Hepatocyte (in vitro differentiated cells): Measurements from ENCODE around the gene LIN9. TPM values are rescaled to one million over a fixed set of nuclear protein-coding genes. Genes with fewer than 3 reads are reported as not detected.
"Not testable (repeated sequence)": the region's sequence is repeated elsewhere in the genome, so short reads cannot be mapped to it uniquely, and the experiment has no call there.

Experiments used
- DNase-seq: peaks from one replicate; pipeline ENCODE4 v3.0.0-alpha.2; 2016; ENCODE audit warnings: low spot score
- H2AFZ ChIP-seq: fragments of 200-600 bp; sonication (generic); 2 replicates; pipeline ENCODE4 v1.6.0; 2016; ENCODE audit warnings: antibody characterized with exemption, mild to moderate bottlenecking
- H3K27ac ChIP-seq: fragments of 200-600 bp; sonication (generic); 2 replicates; pipeline ENCODE4 v1.5.1; 2016; ENCODE audit warnings: mild to moderate bottlenecking
- H3K27me3 ChIP-seq: fragments of 200-600 bp; sonication (generic); 2 replicates; pipeline ENCODE4 v1.6.1; 2016
- H3K36me3 ChIP-seq: fragments of 200-600 bp; sonication (generic); replicated peaks from 2 replicates; pipeline ENCODE4 v1.5.1; 2016; ENCODE audit warnings: low read depth; ENCODE audit not compliant: insufficient read depth
- H3K4me1 ChIP-seq: fragments of 200-600 bp; sonication (generic); 2 replicates; pipeline ENCODE4 v1.5.1; 2016; ENCODE audit warnings: mild to moderate bottlenecking, moderate library complexity; ENCODE audit not compliant: insufficient read depth
- H3K4me2 ChIP-seq: fragments of 200-600 bp; sonication (generic); 2 replicates; pipeline ENCODE4 v1.6.0; 2016
- H3K4me3 ChIP-seq: fragments of 200-600 bp; sonication (generic); 2 replicates; pipeline ENCODE4 v1.5.1; 2016; ENCODE audit warnings: mild to moderate bottlenecking
- H3K79me2 ChIP-seq: fragments of 200-600 bp; sonication (generic); 2 replicates; pipeline ENCODE4 v1.6.0; 2017; ENCODE audit warnings: mild to moderate bottlenecking
- H3K9me2 ChIP-seq: fragments of 200-600 bp; sonication (generic); replicated peaks from 2 replicates; pipeline ENCODE4 v1.6.0; 2017; ENCODE audit warnings: mild to moderate bottlenecking; ENCODE audit not compliant: insufficient read depth
- H3K9me3 ChIP-seq: fragments of 200-600 bp; sonication (generic); 2 replicates; pipeline ENCODE4 v1.5.1; 2016; ENCODE audit warnings: low read depth, mild to moderate bottlenecking
- H4K20me1 ChIP-seq: fragments of 200-600 bp; sonication (generic); 2 replicates; pipeline ENCODE4 v1.6.0; 2016; ENCODE audit warnings: mild to moderate bottlenecking; ENCODE audit not compliant: insufficient read depth, poor library complexity, severe bottlenecking
- CTCF ChIP-seq: fragments of 200-600 bp; sonication (generic); IDR thresholded peaks from 2 replicates; pipeline ENCODE4 v1.5.1; 2016; ENCODE audit warnings: antibody characterized with exemption, mild to moderate bottlenecking; ENCODE audit not compliant: poor library complexity
- EZH2 ChIP-seq: fragments of 200-600 bp; sonication (generic); IDR thresholded peaks from 2 replicates; pipeline ENCODE4 v1.6.1; 2016; ENCODE audit warnings: antibody characterized with exemption, mild to moderate bottlenecking, borderline replicate concordance
- EZH2phosphoT487 ChIP-seq: fragments of 200-600 bp; sonication (generic); IDR thresholded peaks from one replicate; pipeline ENCODE4 v1.6.1; 2018; ENCODE audit warnings: antibody characterized with exemption, mild to moderate bottlenecking, low read depth, moderate library complexity; ENCODE audit not compliant: unreplicated experiment, severe bottlenecking
- WGBS: methylation state at CpG from one replicate; pipeline ENCODE4 v1.1.6; 2016; ENCODE audit warnings: low lambda C conversion rate; ENCODE audit errors: missing lambda C conversion rate; 5-methylcytosine and 5-hydroxymethylcytosine counted together
- polyA plus RNA-seq: library from polyadenylated mRNA; unstranded; fragments of >200 nt; fragmentation: Nextera tagmentation; extraction: Ambion mirVana; gene quantifications from 2 replicates; pipeline ENCODE4 v1.2.1, GENCODE V29; 2016
- total RNA-seq: library from RNA; depleted of rRNA; stranded (reverse); fragments of >200 nt; gene quantifications from 2 replicates; pipeline ENCODE4 v1.2.3, GENCODE V29; 2014

LIN9 gene
- total and polyA plus RNA-seq, 2 experiments from 2014 or later: 2.9 to 6.2 TPM

- no peak overlapping the region for H2AFZ ChIP-seq
- no peaks in the 10 kb centered on the region for H3K79me2 ChIP-seq
- TF ChIP-seq CTCF (no peak), EZH2 (no peak), EZH2phosphoT487 (no peak)
- H3K9me2 ChIP-seq: no peaks in the 10 kb centered on the region
- WGBS: 77% methylated on average over 1 of the region's 1 CpG
- H3K36me3 ChIP-seq: no peaks in the 10 kb centered on the region
- no peak overlapping the region for H3K4me2 ChIP-seq
- no peaks in the 10 kb centered on the region for H4K20me1 ChIP-seq
- no peaks in the 10 kb centered on the region for H3K27me3 ChIP-seq
- no peak for DNase-seq
- no peaks in the 10 kb centered on the region for H3K9me3 ChIP-seq
- H3K27ac ChIP-seq: no peak overlapping the region
- peaks cover 2% of the 10 kb centered on the region for H3K4me1 ChIP-seq
- H3K4me3 ChIP-seq: no peak overlapping the region
Measured at GRCh38 chr1:226274138-226274537, 34.8 kb downstream of the LIN9 start.

GRCh38 chr1:226272233-226272902 is 36.6 kb downstream of the LIN9 start:
- not testable (repeated sequence) for H4K20me1 ChIP-seq, H3K4me3 ChIP-seq, H3K36me3 ChIP-seq, H3K9me2 ChIP-seq, H3K4me1 ChIP-seq, H3K4me2 ChIP-seq, H2AFZ ChIP-seq, DNase-seq, H3K9me3 ChIP-seq, H3K79me2 ChIP-seq, H3K27me3 ChIP-seq
- 67% methylated on average over 8 of the region's 8 CpGs for WGBS
- H3K27ac ChIP-seq: peak overlapping the region; percentile 2

GRCh38 chr1:226268421-226269124 is 40.4 kb downstream of the LIN9 start:
- Histone ChIP-seq H3K27me3 (no peaks in the 10 kb centered on the region), H3K9me2 (no peaks in the 10 kb centered on the region), H3K9me3 (no peaks in the 10 kb centered on the region), H3K4me1 (peaks cover 6% of the 10 kb centered on the region), H3K27ac (no peak overlapping the region), H3K4me2 (no peak overlapping the region), H4K20me1 (no peaks in the 10 kb centered on the region), H3K36me3 (no peaks in the 10 kb centered on the region), H3K79me2 (no peaks in the 10 kb centered on the region), H2AFZ (no peak overlapping the region), H3K4me3 (no peak overlapping the region)
- no peak for DNase-seq
- TF ChIP-seq CTCF (no peak), EZH2phosphoT487 (no peak), EZH2 (no peak)
- WGBS: 85% methylated on average over 3 of the region's 3 CpGs

GRCh38 chr1:226261818-226262217 is 47.1 kb downstream of the LIN9 start:
- no peaks in the 10 kb centered on the region for H3K9me3 ChIP-seq
- no peaks in the 10 kb centered on the region for H3K79me2 ChIP-seq
- H3K4me2 ChIP-seq: no peak overlapping the region
- H2AFZ ChIP-seq: no peak overlapping the region
- no peak for TF ChIP-seq EZH2phosphoT487
- TF ChIP-seq CTCF: no peak
- TF ChIP-seq EZH2: no peak
- no peak for DNase-seq
- H3K27me3 ChIP-seq: no peaks in the 10 kb centered on the region
- H3K4me3 ChIP-seq: no peak overlapping the region
- H3K27ac ChIP-seq: no peak overlapping the region
- WGBS: 100% methylated on average over 1 of the region's 1 CpG
- H4K20me1 ChIP-seq: no peaks in the 10 kb centered on the region
- H3K36me3 ChIP-seq: no peaks in the 10 kb centered on the region
- H3K4me1 ChIP-seq: no peaks in the 10 kb centered on the region
- no peaks in the 10 kb centered on the region for H3K9me2 ChIP-seq
